K562 (cell line): ENCODE results near the gene YOD1. TPM values are rescaled to one million over a fixed set of nuclear protein-coding genes. Genes with fewer than 3 reads are reported as not detected.
A peak's percentile ranks its signal among the peaks of the same experiment; 100 is the strongest.

ENCODE experiments used
- ATAC-seq: fragments of 200-7000 bp; cut with Tn5 transposase; 3 replicates; pipeline ENCODE4 v1.9.1; 2020; ENCODE audit warnings: moderate library complexity
- BruUV-seq: library from RNA; stranded (reverse); fragments of 400-500 nt; replicated peaks from 2 replicates; lab custom pipeline; 2021; lab: Mats Ljungman, UMichigan
- CTCF ChIA-PET: fragments of 300-600 bp; formaldehyde crosslinking; extraction: SDS; loops from one replicate; lab custom pipeline; 2021; ENCODE audit warnings: low intra/inter-chr PET ratio; lab: Yijun Ruan, JAX
- POLR2A ChIA-PET: fragments of 300-600, 350-650 bp; sonication (Branson Sonifier 250); formaldehyde crosslinking; extraction: SDS; loops from one replicate; lab custom pipeline; 2021; ENCODE audit warnings: antibody characterized with exemption, inconsistent platforms; lab: Yijun Ruan, JAX
- DNase-seq, 4 experiments: peaks; one replicate each; pipeline versions ENCODE4 v3.0.0 to v3.0.0-alpha.2; 2011 to 2018; ENCODE audit warnings: low spot score in 3 of 4, mixed read lengths in 3 of 4; ENCODE audit errors: extremely low read depth in 1 of 4
- FAIRE-seq: peaks from 2 replicates; lab custom pipeline; 2011; peaks lifted over from hg19 to GRCh38; lab: Jason Lieb, UNC
- H2AFZ ChIP-seq: 2 replicates; pipeline ENCODE4 v1.6.0; 2011; ENCODE audit warnings: low read depth, low read length, control low read depth, inconsistent platforms
- H3K27ac ChIP-seq: fragments of 200-600 bp; 3 replicates; pipeline ENCODE4 v1.8.0; 2011; ENCODE audit warnings: low read depth, mild to moderate bottlenecking, control low read depth, inconsistent platforms, low read length, moderate library complexity, mixed read lengths; ENCODE audit errors: extremely low read depth
- H3K27me3 ChIP-seq, 2 experiments: fragments of 300-600 bp in 1 of 2; 2 replicates in 1 of 2; 3 replicates in 1 of 2; pipeline versions ENCODE4 v1.6.0 to v1.8.0; 2011; ENCODE audit warnings: inconsistent platforms in 2 of 2, low read length in 2 of 2, mild to moderate bottlenecking in 1 of 2, mixed read lengths in 1 of 2, moderate library complexity in 1 of 2; ENCODE audit not compliant: control insufficient read depth in 2 of 2, insufficient read depth in 2 of 2
- H3K36me3 ChIP-seq: fragments of 300-600 bp; 3 replicates; pipeline ENCODE4 v1.8.0; 2011; ENCODE audit warnings: mild to moderate bottlenecking, low read length, inconsistent platforms; ENCODE audit not compliant: control insufficient read depth, insufficient read depth
- H3K4me1 ChIP-seq, 2 experiments: fragments of 200-600 bp in 1 of 2; replicated peaks in 1 of 2; 2 replicates in 1 of 2; 3 replicates in 1 of 2; pipeline versions ENCODE4 v1.5.1 to v1.8.0; 2011; ENCODE audit warnings: inconsistent platforms in 2 of 2, low read length in 2 of 2, mild to moderate bottlenecking in 1 of 2, mixed read lengths in 1 of 2, moderate library complexity in 1 of 2; ENCODE audit not compliant: control insufficient read depth in 2 of 2, insufficient read depth in 2 of 2
- H3K4me2 ChIP-seq: 2 replicates; pipeline ENCODE4 v1.6.1; 2011; ENCODE audit warnings: low read length, control low read depth, inconsistent platforms, mixed read lengths; ENCODE audit not compliant: insufficient read depth
- H3K4me3 ChIP-seq: fragments of 200-600 bp; sonication (generic), shearing (Covaris generic); 2 replicates; pipeline ENCODE4 v1.5.1; 2016; ENCODE audit warnings: control low read depth, inconsistent platforms
- H3K79me2 ChIP-seq: fragments of 200-600 bp; 3 replicates; pipeline ENCODE4 v1.8.0; 2011; ENCODE audit warnings: low read length, inconsistent platforms; ENCODE audit not compliant: control insufficient read depth, insufficient read depth
- H3K9ac ChIP-seq, 2 experiments: 2 replicates each; pipeline versions ENCODE4 v1.6.0 to v1.6.1; 2011; ENCODE audit warnings: low read depth in 2 of 2, low read length in 2 of 2, control low read depth in 1 of 2, inconsistent platforms in 1 of 2, mild to moderate bottlenecking in 1 of 2, mixed read lengths in 1 of 2; ENCODE audit not compliant: insufficient read depth in 1 of 2
- H3K9me1 ChIP-seq: one replicate; pipeline ENCODE4 v1.6.0; 2011; ENCODE audit warnings: inconsistent platforms, mild to moderate bottlenecking, low read length, moderate library complexity; ENCODE audit not compliant: control insufficient read depth, insufficient read depth
- H3K9me3 ChIP-seq: replicated peaks from 2 replicates; pipeline ENCODE4 v1.5.1; 2011; ENCODE audit warnings: low read depth, low read length, inconsistent platforms; ENCODE audit not compliant: control insufficient read depth, insufficient read depth
- H4K20me1 ChIP-seq: replicated peaks from 2 replicates; pipeline ENCODE4 v1.6.1; 2011; ENCODE audit warnings: low read length, inconsistent platforms, mixed read lengths; ENCODE audit not compliant: control insufficient read depth, insufficient read depth
- CXXC5 ChIP-seq: fragments of 250-450 bp; sonication (Bioruptor Pico); IDR thresholded peaks from 2 replicates; pipeline ENCODE4 v1.8.0; 2022; ENCODE audit warnings: inconsistent platforms, mild to moderate bottlenecking, moderate library complexity
- FOXK2 ChIP-seq, 2 experiments: fragments of 450-650 bp; IDR thresholded peaks in 1 of 2; conservative IDR thresholded peaks in 1 of 2; 2 replicates each; pipeline ENCODE4 v1.6.1; 2016; ENCODE audit warnings: low read depth in 2 of 2, mild to moderate bottlenecking in 1 of 2
- MXI1 ChIP-seq: IDR thresholded peaks from 2 replicates; pipeline ENCODE4 v1.6.1; 2011; ENCODE audit warnings: low read depth, mild to moderate bottlenecking, improper control_type of control experiment, low read length
- RBM34 ChIP-seq: fragments of 200-400 bp; formaldehyde crosslinking; IDR thresholded peaks from 2 replicates; pipeline ENCODE4 v1.6.1; 2018; ENCODE audit warnings: low read length, borderline replicate concordance; ENCODE audit not compliant: insufficient read depth
- XRCC3 ChIP-seq: fragments of 450-650 bp; IDR thresholded peaks from 2 replicates; pipeline ENCODE4 v1.6.1; 2017; ENCODE audit warnings: mild to moderate bottlenecking, moderate library complexity
- WGBS: fragments of 100-300 bp; shearing (Covaris generic); methylation state at CpG from one replicate; pipeline ENCODE4 v1.1.6; 2016; ENCODE audit warnings: low coverage, mixed read lengths; ENCODE audit not compliant: insufficient coverage; ENCODE audit errors: missing lambda C conversion rate; 5-methylcytosine and 5-hydroxymethylcytosine counted together
- in situ Hi-C: fragments of 300-500 bp; cut with MboI; formaldehyde crosslinking; loops from 4 replicates; pipeline ENCODE4 v1.15.0; 2018; ENCODE audit warnings: inconsistent platforms, mixed read lengths
- intact Hi-C: fragments of 100-400 bp; cut with micrococcal nuclease; formaldehyde crosslinking; loops from 2 replicates; pipeline ENCODE4 v1.14.2; 2022
- polyA plus RNA-seq, 8 experiments: library from polyadenylated mRNA; depleted of rRNA in 4 of 8; stranded (reverse) in 5 of 8; unstranded in 3 of 8; fragments of >200 nt; fragmentation: Nextera tagmentation in 2 of 8; fragmentation: Illumina TruSeq in 1 of 8; extraction: Ambion mirVana in 2 of 8; extraction: Trizol in 1 of 8; gene quantifications; 2 replicates each; pipeline versions ENCODE4 v1.2.1 to v1.2.3, GENCODE V29; 2011 to 2014; ENCODE audit warnings: inconsistent platforms in 1 of 8, missing spikeins in 1 of 8
- total RNA-seq, 7 experiments: library from RNA; depleted of rRNA in 6 of 7; stranded (reverse); fragments of >200 nt in 6 of 7; fragmentation: Illumina TruSeq in 2 of 7; extraction: Trizol in 2 of 7; gene quantifications; 2 replicates each; pipeline versions ENCODE4 v1.2.1 to v1.2.3, GENCODE V29; 2011 to 2021; ENCODE audit warnings: low replicate concordance in 1 of 7
- TF ChIP-seq, protein P1 (sequence below): fragments of 450-650 bp; formaldehyde crosslinking; IDR thresholded peaks from 2 replicates; pipeline ENCODE4 v1.4.0; 2020; ENCODE audit warnings: mild to moderate bottlenecking, moderate library complexity
- TF ChIP-seq, protein P2 (sequence below), 2 experiments: fragments of 450-650 bp; formaldehyde crosslinking in 1 of 2; IDR thresholded peaks; 2 replicates each; pipeline versions ENCODE4 v1.4.0 to v1.6.1; 2014 to 2020; ENCODE audit warnings: mild to moderate bottlenecking in 2 of 2, borderline replicate concordance in 1 of 2, low read depth in 1 of 2

Gene YOD1
- total and polyA plus RNA-seq, 9 of the 15 experiments (the other 6 are each of a cell fraction or from before 2014, with no cell fraction given): 18.2 to 78.1 (median 46.9) TPM

DNA sequence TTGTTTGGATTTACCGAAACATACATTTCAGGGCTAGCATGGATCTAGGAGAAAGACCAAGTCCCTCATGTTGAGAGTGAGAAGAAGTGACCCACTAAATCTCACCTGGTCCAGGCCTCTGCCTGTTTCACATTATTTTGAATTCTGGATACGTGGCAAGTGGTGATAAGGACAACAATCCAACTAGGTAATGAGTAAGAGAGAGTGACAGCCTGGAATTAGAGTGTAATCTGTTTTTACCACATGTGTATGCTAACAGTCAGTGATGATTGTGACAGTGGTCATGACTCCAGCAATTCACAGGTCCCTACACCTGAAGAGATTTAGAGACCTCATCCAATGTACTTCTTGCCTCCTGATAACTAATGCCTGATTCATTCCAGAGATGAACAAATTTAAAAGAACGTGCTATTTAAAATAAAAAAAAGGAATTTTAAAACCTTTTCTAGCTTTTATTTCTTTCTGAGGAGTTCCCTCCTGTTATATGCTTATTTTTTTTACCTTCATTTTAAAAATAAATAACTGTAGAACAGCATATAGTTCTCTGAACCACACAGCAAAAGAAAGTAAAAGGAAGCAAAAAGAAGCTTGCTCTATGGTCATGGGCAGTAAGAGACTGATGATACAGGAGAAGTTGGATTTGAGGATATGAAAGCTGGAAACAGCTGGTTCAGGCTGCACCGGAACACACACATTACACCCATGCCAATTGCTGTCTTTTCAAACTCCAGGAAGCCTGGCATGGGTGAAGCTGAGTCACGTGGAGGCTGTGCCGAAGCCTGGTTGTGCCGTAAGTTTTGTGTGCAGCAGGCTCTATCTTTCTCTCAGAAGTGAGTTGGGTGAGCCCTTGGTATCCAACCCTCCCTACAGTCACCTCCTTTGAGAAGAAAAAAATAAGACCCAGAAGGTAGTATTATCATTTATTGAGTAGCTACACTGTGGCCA, 33.1 kb downstream of the YOD1 start:
- peaks cover 58 to 80% of the 10 kb centered on the region in 2 experiments for H3K4me1 ChIP-seq
- in situ Hi-C loops: no loop called here
- ChIA-PET POLR2A (interaction anchor here (1.2 to 5.6 kb wide), 3 partner anchors 11 to 14 kb away, joined by 3 to 52 read pairs (median 11); partner anchors contain the start of gene C1orf116), CTCF (no interaction called here)
- DNase-seq (peak; percentile 78 to 89 (median 84)), ATAC-seq (peak; percentile 31), FAIRE-seq (peak; percentile 72)
- H3K9me1 ChIP-seq: peaks cover 7% of the 10 kb centered on the region
- H3K9ac ChIP-seq: no peak overlapping the region
- intact Hi-C loops: no loop called here
- peaks cover 6% of the 10 kb centered on the region; the same call in 2 of the 3 replicates for H3K36me3 ChIP-seq
- no TSS peak for BruUV-seq
- peak overlapping the region; percentile 9; the same call in 1 of the 3 replicates for H3K27ac ChIP-seq
- H3K9me3 ChIP-seq: peaks cover 3% of the 10 kb centered on the region; the same call in 1 of the 2 replicates
- no peaks in the 10 kb centered on the region for H3K27me3 ChIP-seq
- H3K4me2 ChIP-seq: 0 out of 2 replicates have a peak overlapping the region, but pooled peaks have one; percentile 15
- H3K79me2 ChIP-seq: no peaks in the 10 kb centered on the region
- no peaks in the 10 kb centered on the region for H4K20me1 ChIP-seq
- H3K4me3 ChIP-seq: no peak overlapping the region
- WGBS: 44% methylated on average over 7 of the region's 7 CpGs
- no peak overlapping the region for H2AFZ ChIP-seq
- TF ChIP-seq FOXK2 (conservative IDR thresholded peaks at IDR 0.05 in 1 of 2, IDR thresholded peaks at IDR 0.05 in 1 of 2; ENCODE audit: low read depth in 2 of 2): peak; percentile 60 to 70
- no peak for TF ChIP-seq RBM34
- peak; percentile 50 for TF ChIP-seq CXXC5 (CRISPR knock-in tag)
- TF ChIP-seq MXI1: peak; percentile 72; the same call in 1 of the 2 replicates
- TF ChIP-seq, protein P1, sequence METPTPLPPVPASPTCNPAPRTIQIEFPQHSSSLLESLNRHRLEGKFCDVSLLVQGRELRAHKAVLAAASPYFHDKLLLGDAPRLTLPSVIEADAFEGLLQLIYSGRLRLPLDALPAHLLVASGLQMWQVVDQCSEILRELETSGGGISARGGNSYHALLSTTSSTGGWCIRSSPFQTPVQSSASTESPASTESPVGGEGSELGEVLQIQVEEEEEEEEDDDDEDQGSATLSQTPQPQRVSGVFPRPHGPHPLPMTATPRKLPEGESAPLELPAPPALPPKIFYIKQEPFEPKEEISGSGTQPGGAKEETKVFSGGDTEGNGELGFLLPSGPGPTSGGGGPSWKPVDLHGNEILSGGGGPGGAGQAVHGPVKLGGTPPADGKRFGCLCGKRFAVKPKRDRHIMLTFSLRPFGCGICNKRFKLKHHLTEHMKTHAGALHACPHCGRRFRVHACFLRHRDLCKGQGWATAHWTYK (CRISPR knock-in tag): 0 out of 2 replicates have a peak, but pooled peaks have one; percentile 23
- TF ChIP-seq, protein P2, sequence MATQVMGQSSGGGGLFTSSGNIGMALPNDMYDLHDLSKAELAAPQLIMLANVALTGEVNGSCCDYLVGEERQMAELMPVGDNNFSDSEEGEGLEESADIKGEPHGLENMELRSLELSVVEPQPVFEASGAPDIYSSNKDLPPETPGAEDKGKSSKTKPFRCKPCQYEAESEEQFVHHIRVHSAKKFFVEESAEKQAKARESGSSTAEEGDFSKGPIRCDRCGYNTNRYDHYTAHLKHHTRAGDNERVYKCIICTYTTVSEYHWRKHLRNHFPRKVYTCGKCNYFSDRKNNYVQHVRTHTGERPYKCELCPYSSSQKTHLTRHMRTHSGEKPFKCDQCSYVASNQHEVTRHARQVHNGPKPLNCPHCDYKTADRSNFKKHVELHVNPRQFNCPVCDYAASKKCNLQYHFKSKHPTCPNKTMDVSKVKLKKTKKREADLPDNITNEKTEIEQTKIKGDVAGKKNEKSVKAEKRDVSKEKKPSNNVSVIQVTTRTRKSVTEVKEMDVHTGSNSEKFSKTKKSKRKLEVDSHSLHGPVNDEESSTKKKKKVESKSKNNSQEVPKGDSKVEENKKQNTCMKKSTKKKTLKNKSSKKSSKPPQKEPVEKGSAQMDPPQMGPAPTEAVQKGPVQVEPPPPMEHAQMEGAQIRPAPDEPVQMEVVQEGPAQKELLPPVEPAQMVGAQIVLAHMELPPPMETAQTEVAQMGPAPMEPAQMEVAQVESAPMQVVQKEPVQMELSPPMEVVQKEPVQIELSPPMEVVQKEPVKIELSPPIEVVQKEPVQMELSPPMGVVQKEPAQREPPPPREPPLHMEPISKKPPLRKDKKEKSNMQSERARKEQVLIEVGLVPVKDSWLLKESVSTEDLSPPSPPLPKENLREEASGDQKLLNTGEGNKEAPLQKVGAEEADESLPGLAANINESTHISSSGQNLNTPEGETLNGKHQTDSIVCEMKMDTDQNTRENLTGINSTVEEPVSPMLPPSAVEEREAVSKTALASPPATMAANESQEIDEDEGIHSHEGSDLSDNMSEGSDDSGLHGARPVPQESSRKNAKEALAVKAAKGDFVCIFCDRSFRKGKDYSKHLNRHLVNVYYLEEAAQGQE (IDR thresholded peaks at IDR 0.05; ENCODE audit: borderline replicate concordance): peak; percentile 28; the same call in 1 of the 2 replicates
- TF ChIP-seq, protein P2 (CRISPR knock-in tag; IDR thresholded peaks at IDR 0.05; ENCODE audit: low read depth): no peak
- TF ChIP-seq XRCC3: no peak
